ENCODE results near the gene PPP1CA. TPM values are rescaled to one million over a fixed set of nuclear protein-coding genes. Genes with fewer than 3 reads are reported as not detected.
"Not testable (repeated sequence)": the region's sequence is repeated elsewhere in the genome, so short reads cannot be mapped to it uniquely, and the experiment has no call there.

The PPP1CA gene
- total RNA-seq, 4 donors from 2014 or later = 146 to 202 (median 185) TPM

- Histone ChIP-seq H3K4me3 (peak overlapping the region in 1 of 4 donors; percentile 40), H3K36me3 (no peaks in the 10 kb centered on the region), H3K4me1 (peaks cover 9 to 73% (median 13%) of the 10 kb centered on the region in 3 donors), H3K9me3 (no peaks in the 10 kb centered on the region), H3K27me3 (peaks cover 0 to 64% (median 0%) of the 10 kb centered on the region in 4 donors), H3K27ac (peak overlapping the region in 2 of 4 donors; percentile 34 to 53)
- WGBS, 2 donors = 80 to 81% methylated on average over 2 of the region's 9 CpGs
- intact Hi-C loops (cut with DNase I) = no loop called here
- TF ChIP-seq CTCF (IDR thresholded peaks at IDR 0.05) = no peak
- no peak for TF ChIP-seq POLR2A (IDR thresholded peaks at IDR 0.05)
- no peak for DNase-seq
Observed at GRCh38 chr11:67405688-67406339, 4.2 kb upstream of the PPP1CA start.

GRCh38 chr11:67405196-67405567, 3.5 kb upstream of the PPP1CA start:
- Histone ChIP-seq H3K27me3 (peaks cover 0 to 57% (median 0%) of the 10 kb centered on the region in 4 donors), H3K9me3 (no peaks in the 10 kb centered on the region), H3K36me3 (peaks cover 0 to 6% (median 3%) of the 10 kb centered on the region in 3 donors), H3K4me1 (peaks cover 15 to 79% (median 19%) of the 10 kb centered on the region in 3 donors), H3K4me3 (peak overlapping the region in 3 of 4 donors; percentile 7 to 55 (median 40)), H3K27ac (peak overlapping the region in 2 of 4 donors; percentile 34 to 53)
- no peak for TF ChIP-seq POLR2A (IDR thresholded peaks at IDR 0.05)
- no peak for TF ChIP-seq CTCF (IDR thresholded peaks at IDR 0.05)
- WGBS, 2 donors = 75% methylated on average over 1 of the region's 6 CpGs; no CpG with 5 or more reads in 1 of the 2 donors
- no peak for DNase-seq
- intact Hi-C loops (cut with DNase I) = no loop called here

GRCh38 chr11:67404515-67405195, 3.0 kb upstream of the PPP1CA start:
- peaks cover 20 to 79% (median 25%) of the 10 kb centered on the region in 3 donors for H3K4me1 ChIP-seq
- H3K9me3 ChIP-seq = no peaks in the 10 kb centered on the region
- intact Hi-C loops (cut with DNase I) = loop anchor here (5.0 kb wide), 1 partner anchor 98 kb away; no protein-coding TSS in a partner anchor
- H3K27ac ChIP-seq = peak overlapping the region in 3 of 4 donors; percentile 53 to 72 (median 61)
- 42 to 69% methylated on average over 5 to 6 of the region's 13 CpGs for WGBS, 2 donors
- peaks cover 0 to 52% (median 0%) of the 10 kb centered on the region in 4 donors for H3K27me3 ChIP-seq
- peak overlapping the region; percentile 19 to 55 (median 37) for H3K4me3 ChIP-seq
- H3K36me3 ChIP-seq = peaks cover 0 to 11% (median 3%) of the 10 kb centered on the region in 3 donors
- no peak for TF ChIP-seq POLR2A (IDR thresholded peaks at IDR 0.05)
- TF ChIP-seq CTCF (IDR thresholded peaks at IDR 0.05) = no peak
- no peak for DNase-seq

GRCh38 chr11:67403085-67403484, 1.4 kb upstream of the PPP1CA start:
- not testable (repeated sequence) for DNase-seq, H3K9me3 ChIP-seq
- peaks cover 7 to 27% (median 18%) of the 10 kb centered on the region in 3 donors for H3K36me3 ChIP-seq
- peaks cover 0 to 36% (median 0%) of the 10 kb centered on the region in 4 donors for H3K27me3 ChIP-seq
- peaks cover 20 to 79% (median 30%) of the 10 kb centered on the region in 3 donors for H3K4me1 ChIP-seq
- peak overlapping the region in 2 of 4 donors; percentile 40 to 55 for H3K4me3 ChIP-seq
- 93% methylated on average over 7 to 9 of the region's 9 CpGs for WGBS, 2 donors
- intact Hi-C loops (cut with DNase I) = loop anchor here (5.0 kb wide), 1 partner anchor 99 kb away; no protein-coding TSS in a partner anchor
- H3K27ac ChIP-seq = peak overlapping the region; percentile 23 to 72 (median 40)

- intact Hi-C loops (cut with DNase I) = loop anchor here (5.0 kb wide), 1 partner anchor 100 kb away; no protein-coding TSS in a partner anchor
- peaks cover 0 to 29% (median 0%) of the 10 kb centered on the region in 4 donors for H3K27me3 ChIP-seq
- H3K27ac ChIP-seq = peak overlapping the region; percentile 84 to 98 (median 96)
- WGBS, 2 donors = 43 to 58% methylated on average over 15 to 19 of the region's 19 CpGs
- H3K9me3 ChIP-seq, DNase-seq: not testable (repeated sequence)
- H3K4me3 ChIP-seq = peak overlapping the region in 3 of 4 donors; percentile 67 to 98 (median 78)
- H3K36me3 ChIP-seq = peaks cover 14 to 34% (median 23%) of the 10 kb centered on the region in 3 donors
- H3K4me1 ChIP-seq = peaks cover 20 to 79% (median 31%) of the 10 kb centered on the region in 3 donors
Observed at GRCh38 chr11:67402192-67402839, 658 bp upstream of the PPP1CA start.
